Islet precursor cell (in vitro differentiated cells): ENCODE results near the gene PODN.
A peak's percentile ranks its signal among the peaks of the same experiment; 100 is the strongest.

Experiments used
- DNase-seq: peaks from one replicate; pipeline ENCODE4 v3.0.0-alpha.2; 2018

The PODN gene

GRCh38 chr1:53075206-53075605 lies 13.2 kb downstream of the PODN start:
- DNase-seq = no peak

DNA sequence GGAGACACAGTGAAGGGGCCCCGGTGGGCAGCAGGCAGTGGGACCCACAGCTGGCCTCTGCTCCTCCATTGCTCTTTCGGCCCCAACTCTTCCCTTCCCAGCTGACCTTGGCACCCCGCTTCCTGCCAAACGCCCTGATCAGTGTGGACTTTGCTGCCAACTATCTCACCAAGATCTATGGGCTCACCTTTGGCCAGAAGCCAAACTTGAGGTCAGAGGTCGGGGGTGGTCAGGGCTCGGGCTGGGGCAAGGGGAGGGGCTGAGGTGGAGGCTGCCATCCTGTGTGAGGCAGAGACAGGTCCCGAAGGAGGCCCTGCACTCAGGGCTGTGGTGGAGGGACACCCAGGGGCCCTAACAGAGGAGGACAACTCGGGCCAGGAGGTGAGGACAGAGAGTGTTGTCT lies 13.7 kb downstream of the PODN start:
- DNase-seq = no peak

DNA sequence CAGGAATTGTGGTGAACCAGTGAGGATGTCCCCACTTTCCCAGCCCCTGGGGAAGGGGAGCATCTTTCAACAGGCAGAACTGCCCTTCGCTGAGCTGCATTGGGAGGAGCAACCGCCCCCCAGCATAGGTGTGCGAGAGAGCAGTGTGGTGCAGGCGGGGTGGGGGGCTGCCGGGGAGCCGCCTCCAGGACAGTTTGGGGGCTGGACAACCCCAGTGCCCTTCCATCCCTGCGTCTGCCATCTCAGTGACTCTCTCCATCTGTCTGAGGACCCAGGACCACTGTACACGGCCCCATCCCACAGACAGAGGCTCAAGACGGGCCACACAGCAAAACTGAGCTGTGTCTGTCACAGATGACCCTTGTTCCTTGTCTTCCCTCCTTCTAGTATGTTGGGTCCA lies 14.2 kb downstream of the PODN start:
- no peak for DNase-seq

- no peak for DNase-seq
Observed at GRCh38 chr1:53076721-53077598, 14.9 kb downstream of the PODN start.

GRCh38 chr1:53077599-53077965 lies 15.6 kb downstream of the PODN start:
- no peak for DNase-seq

GRCh38 chr1:53078333-53079101 lies 16.5 kb downstream of the PODN start:
- DNase-seq = no peak

DNA sequence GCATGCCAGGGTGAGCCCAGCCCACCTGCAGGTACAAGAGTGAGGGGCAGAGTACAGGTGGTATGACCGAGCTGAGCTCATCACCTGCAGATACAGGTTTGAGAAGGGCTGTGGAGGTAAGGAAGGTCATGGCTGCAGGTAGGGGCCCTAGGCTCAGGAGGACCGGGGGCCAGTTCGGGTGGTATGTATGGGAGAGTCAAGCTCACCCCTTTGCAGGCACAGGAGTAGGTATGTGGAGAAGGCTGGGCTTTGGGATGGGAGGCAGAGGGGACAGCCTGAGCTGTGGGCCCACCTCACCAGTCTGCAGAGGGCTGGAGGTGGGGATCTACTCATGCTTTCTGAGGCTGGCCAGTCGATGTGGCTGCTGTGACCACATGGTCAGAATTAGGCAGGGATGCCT lies 17.2 kb downstream of the PODN start:
- no peak for DNase-seq

DNA sequence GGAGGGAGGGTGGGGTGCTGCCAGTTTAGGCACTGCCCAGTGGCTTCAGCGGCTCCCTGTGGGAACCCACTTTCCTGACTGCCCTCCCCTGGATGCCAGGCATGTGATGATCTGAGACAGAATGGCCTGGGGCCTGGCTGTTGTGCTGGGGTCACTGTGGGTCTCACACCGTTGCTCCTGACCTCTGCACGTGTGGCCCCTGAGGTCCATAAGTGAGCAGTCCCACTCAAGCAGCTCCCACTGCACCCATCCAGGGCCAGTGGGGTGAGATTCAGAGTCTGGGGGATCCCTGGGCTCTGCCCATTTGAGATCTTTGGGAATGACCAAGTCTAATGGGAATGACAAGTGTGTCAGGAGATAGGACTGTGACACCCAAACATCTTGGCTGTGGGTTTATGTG lies 18.0 kb downstream of the PODN start:
- DNase-seq = no peak

- DNase-seq = no peak
Observed at GRCh38 chr1:53080769-53081168, 18.8 kb downstream of the PODN start.

GRCh38 chr1:53081384-53082066 lies 19.5 kb downstream of the PODN start:
- no peak for DNase-seq

DNA sequence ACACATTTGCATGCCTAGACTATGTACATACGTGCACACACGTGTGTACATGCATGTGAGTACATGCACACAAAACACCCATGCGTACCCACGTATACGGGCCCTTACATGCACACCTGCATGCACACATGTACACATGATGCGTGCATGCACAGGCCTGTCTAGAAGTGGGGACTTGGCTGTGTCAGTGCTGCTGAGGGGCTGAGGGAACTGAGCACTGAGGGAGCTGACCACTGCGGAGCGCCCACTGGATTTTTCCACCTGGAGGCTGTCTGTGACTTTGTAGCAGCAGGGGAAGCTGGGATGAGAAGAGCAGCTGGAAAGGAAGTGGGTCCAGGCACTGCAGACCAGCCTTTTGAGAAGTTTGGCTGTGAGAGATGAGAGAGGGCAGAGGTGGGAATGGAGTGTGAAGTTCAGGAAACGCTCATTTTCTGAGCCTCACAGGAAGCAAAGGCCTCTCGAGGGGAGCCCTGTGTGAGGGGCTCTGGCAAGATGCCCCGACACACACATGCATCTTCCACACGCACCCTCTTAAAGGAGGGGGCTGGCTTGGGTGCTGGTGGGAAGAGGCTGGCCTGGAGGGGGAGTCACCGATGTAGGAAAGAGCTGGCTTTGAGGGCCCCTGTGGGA lies 20.9 kb downstream of the PODN start:
- no peak for DNase-seq

DNA sequence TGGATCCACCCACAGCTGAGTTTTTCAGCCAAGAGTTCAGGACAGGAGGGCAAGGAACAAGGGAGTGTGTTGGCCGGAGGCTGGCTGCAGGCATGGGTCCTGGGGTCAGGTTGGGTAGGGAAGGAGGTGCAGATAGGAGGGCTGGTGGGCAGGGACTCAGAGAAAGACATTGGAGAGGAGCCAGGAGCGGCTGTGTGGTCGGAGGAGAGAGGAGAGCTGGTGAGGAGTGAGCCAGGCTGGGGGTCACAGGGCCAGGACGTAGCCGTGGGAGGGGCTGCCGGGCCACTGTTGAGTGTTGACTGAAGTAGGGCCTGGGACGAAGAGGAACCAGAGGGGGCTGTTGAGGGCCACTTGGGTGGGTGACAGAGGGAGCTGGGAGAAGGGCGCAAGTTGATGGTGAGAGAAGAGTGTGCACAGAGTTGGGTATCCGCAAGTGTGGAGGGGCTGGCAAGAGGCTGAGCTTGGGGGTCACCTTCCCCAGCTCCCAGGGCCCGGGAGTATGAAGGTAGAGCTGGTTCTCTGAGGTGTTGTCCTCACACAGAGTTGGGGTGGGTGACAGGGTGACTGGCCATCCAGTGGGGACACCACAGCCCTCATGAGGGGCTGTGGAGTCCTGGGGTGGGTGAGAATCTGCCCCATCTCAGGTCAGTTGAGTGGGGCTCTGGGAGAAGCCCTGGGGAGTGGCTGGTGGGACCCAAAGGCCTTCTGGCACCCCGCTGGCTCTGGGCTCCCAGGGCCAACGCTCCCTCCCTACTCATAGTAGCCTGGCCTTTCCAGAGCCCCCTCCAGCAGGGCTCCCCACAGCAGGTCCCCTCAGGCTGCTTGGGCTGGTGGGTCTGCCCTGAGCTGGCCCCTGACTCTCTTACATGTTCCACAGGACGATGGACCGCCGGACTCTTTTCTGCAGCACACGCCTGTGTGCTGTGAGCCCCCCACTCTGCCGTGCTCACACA lies 21.9 kb downstream of the PODN start:
- DNase-seq = no peak

GRCh38 chr1:53084589-53084971 lies 22.6 kb downstream of the PODN start:
- no peak for DNase-seq

DNA sequence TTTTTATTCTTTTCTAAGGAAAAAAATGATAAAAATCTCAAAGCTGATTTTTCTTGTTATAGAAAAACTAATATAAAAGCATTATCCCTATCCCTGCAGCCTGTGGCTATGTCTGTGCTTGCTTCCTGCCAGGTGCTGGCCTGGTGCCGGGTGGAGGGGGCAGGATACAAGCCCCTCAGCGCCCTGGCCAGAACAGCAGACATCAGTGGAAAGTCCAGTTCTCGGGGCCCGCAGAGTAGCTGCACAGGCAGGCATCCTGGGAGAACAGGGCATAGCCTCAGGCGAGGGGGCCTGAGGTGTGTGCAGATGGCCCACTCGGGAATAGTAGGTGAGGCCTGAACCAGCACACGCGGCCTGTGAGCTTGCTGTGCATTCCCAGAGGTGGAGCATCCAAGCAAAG lies 23.4 kb downstream of the PODN start:
- DNase-seq = no peak

GRCh38 chr1:53086491-53087070 lies 24.6 kb downstream of the PODN start:
- no peak for DNase-seq

DNA sequence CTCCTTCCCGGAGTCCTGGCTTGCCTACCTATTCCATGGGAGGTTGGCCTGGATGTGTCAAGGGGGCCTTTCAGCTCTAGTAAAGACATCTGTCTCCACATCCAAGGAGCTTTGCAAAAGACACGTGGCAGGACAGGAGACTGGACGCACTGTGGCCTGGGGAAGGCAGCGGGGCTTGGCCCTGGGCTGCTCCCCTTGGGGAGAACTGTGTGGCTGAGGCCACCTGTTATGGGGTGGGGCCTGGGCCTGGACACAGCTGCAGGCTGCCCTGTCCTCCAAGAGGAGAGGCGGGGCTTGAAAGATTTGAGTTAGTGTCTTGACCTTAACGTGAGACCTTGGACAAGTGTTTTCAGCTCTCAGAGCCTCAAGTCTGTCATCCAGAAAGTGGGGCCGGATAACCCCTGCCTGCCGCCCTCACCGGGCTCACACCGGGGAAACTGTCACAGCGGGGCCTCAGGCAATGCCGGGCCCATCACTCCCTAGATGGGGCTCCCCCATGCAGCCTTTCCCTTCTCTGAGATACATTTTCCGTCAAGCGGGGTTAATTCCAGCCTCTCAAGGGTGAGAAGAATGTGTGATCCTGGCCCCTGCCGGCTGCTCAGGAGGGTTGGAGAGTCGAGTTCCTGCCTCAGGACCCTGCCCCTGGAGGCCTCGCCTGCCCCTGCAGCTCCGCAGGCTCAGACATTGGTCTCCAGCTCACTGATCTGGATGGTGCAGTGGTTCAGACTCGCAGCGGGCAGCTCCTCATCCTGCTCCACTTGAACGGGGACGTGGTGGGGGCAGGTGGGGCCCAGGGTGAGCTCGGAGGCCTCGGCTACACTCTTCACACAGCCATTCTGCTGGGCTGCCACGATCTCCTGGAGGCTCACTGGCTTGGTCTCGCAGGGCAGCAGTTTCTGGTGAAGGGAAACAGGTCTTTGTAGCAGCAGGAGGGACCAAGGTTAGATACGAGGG lies 25.6 kb downstream of the PODN start:
- peak; percentile 80 for DNase-seq

- DNase-seq = no peak
Observed at GRCh38 chr1:53088616-53089300, 26.7 kb downstream of the PODN start.

- no peak for DNase-seq
Observed at GRCh38 chr1:53089478-53090226, 27.6 kb downstream of the PODN start.
